ENCODE results near the gene TAOK2.

DNA sequence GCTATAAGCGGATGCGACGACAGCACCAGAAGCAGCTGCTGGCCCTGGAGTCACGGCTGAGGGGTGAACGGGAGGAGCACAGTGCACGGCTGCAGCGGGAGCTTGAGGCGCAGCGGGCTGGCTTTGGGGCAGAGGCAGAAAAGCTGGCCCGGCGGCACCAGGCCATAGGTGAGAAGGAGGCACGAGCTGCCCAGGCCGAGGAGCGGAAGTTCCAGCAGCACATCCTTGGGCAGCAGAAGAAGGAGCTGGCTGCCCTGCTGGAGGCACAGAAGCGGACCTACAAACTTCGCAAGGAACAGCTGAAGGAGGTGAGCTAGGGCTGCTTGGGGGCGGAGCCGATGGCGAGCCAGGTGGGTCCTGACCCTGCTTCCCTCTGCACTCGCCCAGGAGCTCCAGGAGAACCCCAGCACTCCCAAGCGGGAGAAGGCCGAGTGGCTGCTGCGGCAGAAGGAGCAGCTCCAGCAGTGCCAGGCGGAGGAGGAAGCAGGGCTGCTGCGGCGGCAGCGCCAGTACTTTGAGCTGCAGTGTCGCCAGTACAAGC lies 11.7 kb downstream of the TAOK2 start:
- TF ChIP-seq, protein P1, sequence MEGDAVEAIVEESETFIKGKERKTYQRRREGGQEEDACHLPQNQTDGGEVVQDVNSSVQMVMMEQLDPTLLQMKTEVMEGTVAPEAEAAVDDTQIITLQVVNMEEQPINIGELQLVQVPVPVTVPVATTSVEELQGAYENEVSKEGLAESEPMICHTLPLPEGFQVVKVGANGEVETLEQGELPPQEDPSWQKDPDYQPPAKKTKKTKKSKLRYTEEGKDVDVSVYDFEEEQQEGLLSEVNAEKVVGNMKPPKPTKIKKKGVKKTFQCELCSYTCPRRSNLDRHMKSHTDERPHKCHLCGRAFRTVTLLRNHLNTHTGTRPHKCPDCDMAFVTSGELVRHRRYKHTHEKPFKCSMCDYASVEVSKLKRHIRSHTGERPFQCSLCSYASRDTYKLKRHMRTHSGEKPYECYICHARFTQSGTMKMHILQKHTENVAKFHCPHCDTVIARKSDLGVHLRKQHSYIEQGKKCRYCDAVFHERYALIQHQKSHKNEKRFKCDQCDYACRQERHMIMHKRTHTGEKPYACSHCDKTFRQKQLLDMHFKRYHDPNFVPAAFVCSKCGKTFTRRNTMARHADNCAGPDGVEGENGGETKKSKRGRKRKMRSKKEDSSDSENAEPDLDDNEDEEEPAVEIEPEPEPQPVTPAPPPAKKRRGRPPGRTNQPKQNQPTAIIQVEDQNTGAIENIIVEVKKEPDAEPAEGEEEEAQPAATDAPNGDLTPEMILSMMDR (IDR thresholded peaks at IDR 0.05; ENCODE audit: poor library complexity) = no peak
- TF ChIP-seq EZH2phosphoT487 (IDR thresholded peaks at IDR 0.05; ENCODE audit: low read depth, severe bottlenecking, unreplicated experiment) = no peak
